Lower lobe of right lung (tissue), 2 donors: ENCODE data around the gene CTU2. TPM values are rescaled to one million over a fixed set of nuclear protein-coding genes. Genes with fewer than 3 reads are reported as not detected.

ENCODE experiments used
- ATAC-seq, 2 donors: fragments of 200-7000 bp; cut with Tn5 transposase; one replicate each; pipeline ENCODE4 v1.9.1; 2020 to 2022; ENCODE audit warnings: mild to moderate bottlenecking in 2 of 2, moderate library complexity in 2 of 2
- DNase-seq: peaks from one replicate; pipeline ENCODE4 v3.0.0-alpha.2; 2020
- H3K27ac ChIP-seq: fragments of 200-600 bp; one replicate; pipeline ENCODE4 v1.8.0; 2022
- H3K27me3 ChIP-seq: fragments of 200-600 bp; one replicate; pipeline ENCODE4 v1.8.0; 2022; ENCODE audit warnings: low read depth
- H3K36me3 ChIP-seq: fragments of 200-600 bp; one replicate; pipeline ENCODE4 v1.8.0; 2022; ENCODE audit warnings: mild to moderate bottlenecking
- H3K4me1 ChIP-seq: fragments of 200-600 bp; one replicate; pipeline ENCODE4 v1.8.0; 2022
- H3K4me3 ChIP-seq: fragments of 200-600 bp; one replicate; pipeline ENCODE4 v1.8.0; 2022; ENCODE audit warnings: mild to moderate bottlenecking
- H3K9me3 ChIP-seq: fragments of 200-600 bp; one replicate; pipeline ENCODE4 v1.8.0; 2022
- intact Hi-C: fragments of 100-400 bp; cut with DNase I; formaldehyde crosslinking; loops from one replicate; pipeline ENCODE4 v1.11.0; 2022
- total RNA-seq: library from RNA; stranded (reverse); fragmentation: NEBNext Ultra II Directional; extraction: Animal tissue kit (Norgen Biotek cat#: 25700); gene quantifications from one replicate; pipeline ENCODE4 v1.2.1, GENCODE V29; 2021
- TF ChIP-seq, protein P1 (sequence below): fragments of 200-600 bp; IDR thresholded peaks from one replicate; pipeline ENCODE4 v1.8.0; 2022; ENCODE audit warnings: antibody characterized with exemption, mild to moderate bottlenecking
- donor health status: DM: no; HTN: yes; CAD: no; lungs with severe emphysema.

Gene CTU2
- total RNA-seq, 1 donor from 2014 or later: 14.5 TPM

DNA sequence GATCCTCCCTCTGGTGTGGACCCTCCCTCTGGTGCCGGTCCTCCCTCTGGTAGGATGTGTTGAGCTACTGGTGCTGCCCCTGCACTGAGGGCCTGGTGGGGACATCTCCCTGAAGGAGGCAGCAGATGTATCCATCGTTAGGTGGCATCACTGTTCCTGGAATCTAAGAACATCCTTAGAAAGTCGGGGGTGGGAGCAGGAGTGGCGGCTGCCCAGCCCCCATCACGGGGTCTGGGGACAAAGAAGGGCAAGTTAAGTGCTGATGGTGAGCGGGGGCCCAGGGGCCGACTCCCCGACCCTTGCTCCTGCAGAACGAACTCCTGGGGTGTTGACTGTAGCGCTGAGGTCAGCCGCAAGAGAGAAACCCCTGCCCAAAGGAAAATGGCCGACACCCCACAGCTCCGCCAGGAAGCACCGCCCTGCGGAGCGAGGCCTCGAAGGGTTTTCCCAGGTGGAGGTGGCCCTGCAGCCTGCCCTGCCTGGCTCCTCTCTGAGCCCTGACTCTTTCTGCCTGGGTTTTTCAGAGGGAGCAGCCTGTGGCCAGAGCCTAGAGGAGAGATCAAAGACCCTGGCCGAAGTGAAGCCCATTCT lies 5.5 kb downstream of the CTU2 start:
- TF ChIP-seq, protein P1, sequence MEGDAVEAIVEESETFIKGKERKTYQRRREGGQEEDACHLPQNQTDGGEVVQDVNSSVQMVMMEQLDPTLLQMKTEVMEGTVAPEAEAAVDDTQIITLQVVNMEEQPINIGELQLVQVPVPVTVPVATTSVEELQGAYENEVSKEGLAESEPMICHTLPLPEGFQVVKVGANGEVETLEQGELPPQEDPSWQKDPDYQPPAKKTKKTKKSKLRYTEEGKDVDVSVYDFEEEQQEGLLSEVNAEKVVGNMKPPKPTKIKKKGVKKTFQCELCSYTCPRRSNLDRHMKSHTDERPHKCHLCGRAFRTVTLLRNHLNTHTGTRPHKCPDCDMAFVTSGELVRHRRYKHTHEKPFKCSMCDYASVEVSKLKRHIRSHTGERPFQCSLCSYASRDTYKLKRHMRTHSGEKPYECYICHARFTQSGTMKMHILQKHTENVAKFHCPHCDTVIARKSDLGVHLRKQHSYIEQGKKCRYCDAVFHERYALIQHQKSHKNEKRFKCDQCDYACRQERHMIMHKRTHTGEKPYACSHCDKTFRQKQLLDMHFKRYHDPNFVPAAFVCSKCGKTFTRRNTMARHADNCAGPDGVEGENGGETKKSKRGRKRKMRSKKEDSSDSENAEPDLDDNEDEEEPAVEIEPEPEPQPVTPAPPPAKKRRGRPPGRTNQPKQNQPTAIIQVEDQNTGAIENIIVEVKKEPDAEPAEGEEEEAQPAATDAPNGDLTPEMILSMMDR: no peak
- no peak overlapping the region for H3K27ac ChIP-seq
- no peak for ATAC-seq
- no peaks in the 10 kb centered on the region for H3K27me3 ChIP-seq
- peaks cover 7% of the 10 kb centered on the region for H3K4me1 ChIP-seq
- intact Hi-C loops: no loop called here
- no peak overlapping the region for H3K4me3 ChIP-seq
- no peaks in the 10 kb centered on the region for H3K9me3 ChIP-seq
- H3K36me3 ChIP-seq: peaks cover 37% of the 10 kb centered on the region
- DNase-seq: no peak

DNA sequence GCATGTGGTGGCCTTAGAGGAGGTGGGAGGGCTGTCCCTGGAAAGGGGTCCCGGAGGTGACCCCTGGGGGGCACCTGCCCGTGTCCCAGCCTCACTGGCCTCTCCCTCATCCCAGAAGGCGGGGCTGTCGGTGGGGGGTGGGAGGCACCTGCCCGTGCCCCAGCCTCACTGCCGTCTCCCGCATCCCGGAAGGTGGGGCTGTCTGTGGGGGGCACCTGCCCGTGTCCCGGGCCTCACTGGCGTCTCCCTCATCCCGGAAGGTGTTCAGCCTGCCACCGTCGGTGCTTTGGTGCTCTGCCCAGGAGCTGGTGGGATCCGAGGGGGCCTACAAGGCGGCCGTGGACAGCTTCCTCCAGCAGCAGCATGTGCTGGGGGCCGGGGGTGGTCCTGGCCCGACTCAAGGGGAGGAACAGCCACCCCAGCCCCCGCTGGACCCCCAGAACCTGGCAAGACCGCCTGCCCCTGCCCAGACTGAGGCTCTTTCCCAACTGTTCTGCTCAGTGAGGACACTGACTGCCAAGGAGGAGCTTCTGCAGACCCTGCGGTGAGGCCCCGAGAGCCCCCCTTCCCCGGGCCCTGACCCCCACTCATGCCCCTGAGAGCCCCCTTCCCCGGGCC lies 6.2 kb downstream of the CTU2 start:
- DNase-seq (no peak), ATAC-seq (no peak)
- peaks cover 43% of the 10 kb centered on the region for H3K36me3 ChIP-seq
- H3K9me3 ChIP-seq: no peaks in the 10 kb centered on the region
- intact Hi-C loops: no loop called here
- peaks cover under 1% of the 10 kb centered on the region for H3K4me1 ChIP-seq
- H3K27ac ChIP-seq: no peak overlapping the region
- TF ChIP-seq, protein P1: no peak
- H3K27me3 ChIP-seq: no peaks in the 10 kb centered on the region
- H3K4me3 ChIP-seq: no peak overlapping the region

DNA sequence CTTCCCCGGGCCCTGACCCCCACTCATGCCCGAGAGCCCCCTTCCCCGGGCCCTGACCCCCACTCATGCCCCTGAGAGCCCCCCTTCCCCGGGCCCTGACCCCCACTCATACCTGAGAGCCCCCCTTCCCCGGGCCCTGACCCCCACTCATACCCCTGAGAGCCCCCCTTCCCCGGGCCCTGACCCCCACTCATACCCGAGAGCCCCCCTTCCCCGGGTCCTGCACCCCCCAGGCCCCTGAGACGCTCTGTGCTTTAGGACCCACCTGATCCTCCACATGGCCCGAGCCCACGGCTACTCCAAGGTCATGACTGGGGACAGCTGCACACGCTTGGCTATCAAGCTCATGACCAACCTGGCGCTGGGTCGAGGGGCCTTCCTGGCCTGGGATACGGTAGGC lies 6.8 kb downstream of the CTU2 start:
- H3K27ac ChIP-seq: no peak overlapping the region
- ATAC-seq (no peak), DNase-seq (no peak)
- intact Hi-C loops: no loop called here
- no peak overlapping the region for H3K4me3 ChIP-seq
- H3K36me3 ChIP-seq: peaks cover 49% of the 10 kb centered on the region
- H3K4me1 ChIP-seq: no peaks in the 10 kb centered on the region
- TF ChIP-seq, protein P1: no peak
- H3K9me3 ChIP-seq: no peaks in the 10 kb centered on the region
- no peaks in the 10 kb centered on the region for H3K27me3 ChIP-seq

DNA sequence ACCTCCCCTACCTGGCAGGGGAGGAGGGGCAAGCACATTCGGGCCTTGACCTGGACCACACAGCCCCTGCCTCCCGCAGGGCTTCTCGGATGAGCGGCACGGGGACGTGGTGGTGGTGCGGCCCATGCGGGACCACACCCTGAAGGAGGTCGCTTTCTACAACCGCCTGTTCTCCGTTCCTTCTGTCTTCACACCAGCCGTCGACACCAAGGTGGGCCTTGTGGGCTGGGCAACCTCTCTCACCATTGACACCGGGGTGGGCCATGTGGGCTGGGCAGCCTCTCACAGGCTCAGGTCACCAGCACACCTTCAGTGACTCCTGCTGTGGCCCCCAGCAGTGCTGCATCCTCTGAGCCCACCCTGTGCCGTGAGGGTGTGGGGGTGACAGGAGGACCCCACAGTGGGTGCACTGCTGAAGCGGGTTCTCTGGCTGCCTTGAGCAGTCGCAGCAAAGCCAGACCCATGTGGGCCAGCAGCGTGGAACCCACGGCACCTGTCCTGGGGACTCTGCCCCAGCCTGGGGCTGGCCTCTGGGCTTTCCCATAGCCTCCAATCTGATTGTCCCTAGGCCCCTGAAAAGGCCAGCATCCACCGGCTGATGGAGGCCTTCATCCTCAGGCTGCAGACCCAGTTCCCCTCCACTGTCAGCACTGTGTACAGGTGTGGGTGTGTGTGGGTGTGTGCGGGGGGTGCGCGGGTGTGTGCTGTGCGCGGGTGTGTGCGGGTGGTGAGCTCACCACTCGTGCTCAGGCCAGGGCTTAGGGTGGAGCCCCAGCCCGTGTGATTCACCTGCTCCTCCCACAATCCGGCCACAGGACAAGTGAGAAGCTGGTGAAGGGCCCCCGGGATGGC lies 7.5 kb downstream of the CTU2 start:
- Histone ChIP-seq H3K27me3 (no peaks in the 10 kb centered on the region), H3K4me3 (no peak overlapping the region), H3K36me3 (peaks cover 56% of the 10 kb centered on the region), H3K4me1 (no peaks in the 10 kb centered on the region), H3K27ac (no peak overlapping the region), H3K9me3 (no peaks in the 10 kb centered on the region)
- intact Hi-C loops: no loop called here
- ATAC-seq (peak; percentile 7 to 8), DNase-seq (no peak)
- TF ChIP-seq, protein P1: no peak

DNA sequence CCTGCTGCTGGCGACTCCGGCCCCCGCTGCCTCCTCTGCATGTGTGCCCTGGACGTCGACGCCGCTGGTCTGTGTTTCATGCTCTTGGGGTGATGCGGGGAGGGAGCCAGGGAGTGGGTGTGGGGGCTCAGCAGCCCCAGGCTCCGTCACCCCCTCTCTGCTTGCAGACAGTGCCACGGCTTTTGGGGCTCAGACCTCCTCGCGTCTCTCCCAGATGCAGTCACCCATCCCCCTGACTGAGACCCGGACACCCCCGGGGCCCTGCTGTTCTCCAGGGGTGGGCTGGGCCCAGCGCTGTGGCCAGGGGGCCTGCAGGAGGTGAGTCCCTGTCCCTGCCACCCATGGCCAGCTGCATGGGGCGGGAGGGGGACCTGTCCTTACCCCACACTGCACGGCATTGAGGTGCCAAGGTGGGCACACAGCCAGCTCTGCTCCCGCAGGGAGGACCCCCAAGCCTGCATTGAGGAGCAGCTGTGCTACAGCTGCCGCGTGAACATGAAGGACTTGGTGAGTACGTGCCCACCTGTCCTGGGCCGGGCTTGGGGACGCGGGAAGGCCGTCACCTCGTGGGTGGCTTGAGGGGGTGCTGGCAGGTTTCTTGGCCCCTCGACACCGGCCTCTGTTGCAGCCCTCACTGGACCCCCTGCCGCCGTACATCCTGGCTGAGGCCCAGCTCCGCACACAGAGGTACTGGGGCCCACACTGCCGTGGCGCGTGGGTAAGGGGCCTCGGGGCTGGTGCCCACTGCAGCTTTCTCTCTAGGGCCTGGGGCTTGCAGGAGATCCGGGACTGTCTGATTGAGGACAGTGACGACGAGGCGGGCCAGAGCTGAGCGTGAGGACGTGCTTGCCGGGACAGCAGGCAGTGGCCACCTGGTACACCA lies 8.4 kb downstream of the CTU2 start:
- TF ChIP-seq, protein P1: no peak
- H3K4me3 ChIP-seq: no peak overlapping the region
- no peaks in the 10 kb centered on the region for H3K4me1 ChIP-seq
- H3K27me3 ChIP-seq: no peaks in the 10 kb centered on the region
- no peak for DNase-seq
- peaks cover 65% of the 10 kb centered on the region for H3K36me3 ChIP-seq
- no peaks in the 10 kb centered on the region for H3K9me3 ChIP-seq
- peak; percentile 7 to 11 for ATAC-seq
- no peak overlapping the region for H3K27ac ChIP-seq
- intact Hi-C loops: no loop called here
